Esophagus squamous epithelium (tissue), 5 donors: ENCODE data around the gene RAB9A. TPM values are rescaled to one million over a fixed set of nuclear protein-coding genes. Genes with fewer than 3 reads are reported as not detected.
"Not testable (repeated sequence)": the region's sequence is repeated elsewhere in the genome, so short reads cannot be mapped to it uniquely, and the experiment has no call there.

ENCODE experiments used
- DNase-seq: peaks from one replicate; lab custom pipeline; 2025; lab: John Stamatoyannopoulos, UW
- H3K27ac ChIP-seq, 4 donors: fragments of 200-600 bp; sonication (generic); one replicate each; pipeline ENCODE4 v1.5.1; 2016 to 2019; ENCODE audit warnings: mild to moderate bottlenecking in 1 of 4
- H3K27me3 ChIP-seq, 4 donors: fragments of 200-600 bp; sonication (generic); 1 replicate in 3 of 4; 2 replicates in 1 of 4; pipeline versions ENCODE4 v1.5.1 to v1.6.0; 2017 to 2021; ENCODE audit warnings: antibody characterized with exemption in 1 of 4
- H3K36me3 ChIP-seq, 3 donors: fragments of 200-600 bp; sonication (generic); one replicate each; pipeline ENCODE4 v1.5.1; 2016 to 2019
- H3K4me1 ChIP-seq, 3 donors: fragments of 200-600 bp; sonication (generic); one replicate each; pipeline ENCODE4 v1.5.1; 2017 to 2019
- H3K4me3 ChIP-seq, 4 donors: fragments of 200-600 bp; sonication (generic); 1 replicate in 3 of 4; 2 replicates in 1 of 4; pipeline ENCODE4 v1.5.1; 2016 to 2019; ENCODE audit warnings: mild to moderate bottlenecking in 2 of 4, moderate library complexity in 1 of 4
- H3K9me3 ChIP-seq, 3 donors: fragments of 200-600 bp; sonication (generic); one replicate each; pipeline ENCODE4 v1.5.1; 2016 to 2019
- CTCF ChIP-seq, 6 experiments: fragments of 450-650 bp in 4 of 6; fragments of 200-600 bp in 2 of 6; sonication (generic) in 2 of 6; IDR thresholded peaks; one replicate each; pipeline ENCODE4 v1.5.1; 2016 to 2019; ENCODE audit warnings: antibody characterized with exemption in 6 of 6, mild to moderate bottlenecking in 4 of 6, moderate library complexity in 4 of 6
- POLR2A ChIP-seq, 4 donors: fragments of 450-650 bp; IDR thresholded peaks; one replicate each; pipeline ENCODE4 v1.6.1; 2017; ENCODE audit warnings: antibody characterized with exemption in 4 of 4, mild to moderate bottlenecking in 4 of 4, moderate library complexity in 3 of 4
- WGBS, 2 donors: methylation state at CpG; one replicate each; pipeline ENCODE4 v1.1.5; 2018; 5-methylcytosine and 5-hydroxymethylcytosine counted together
- intact Hi-C: fragments of 100-400 bp; cut with DNase I; formaldehyde crosslinking; loops from one replicate; pipeline ENCODE4 v1.15.0; 2022
- total RNA-seq, 4 donors: library from RNA; depleted of rRNA; stranded (reverse); fragments of >200 nt; gene quantifications; one replicate each; pipeline ENCODE4 v1.1.0, GENCODE V29; 2016
- donor health status: DM: yes; HTN: yes; CAD: no.

The RAB9A gene
- total RNA-seq, result 10 to 100 TPM; 24.4 to 28.6 (median 25.8) TPM

GRCh38 chrX:13688958-13689740, at the start of gene RAB9A:
RAB9A (plus strand) TSS chrX:13689128; CDS start chrX:13708747, 19,619 bp downstream.
- 1 to 3% methylated on average over 14 to 18 of the region's 68 CpGs for WGBS, 2 donors
- Histone ChIP-seq H3K27me3 (peaks cover 0 to 5% (median 0%) of the 10 kb centered on the region in 4 donors), H3K9me3 (no peaks in the 10 kb centered on the region), H3K4me1 (peaks cover 8 to 43% (median 8%) of the 10 kb centered on the region in 3 donors), H3K36me3 (no peaks in the 10 kb centered on the region), H3K27ac (peak within 1 kb of the TSS; percentile 91 to 98 (median 94)), H3K4me3 (peak within 1 kb of the TSS; percentile 70 to 79 (median 75))
- intact Hi-C loops, result no loop called here
- DNase-seq, result no peak
- TF ChIP-seq POLR2A (IDR thresholded peaks at IDR 0.05) (peak in 2 of 4 donors; percentile 78 to 94), CTCF (IDR thresholded peaks at IDR 0.05) (no peak)

GRCh38 chrX:13641684-13642083, 47.2 kb upstream of the RAB9A start:
- H3K4me3 ChIP-seq, intact Hi-C loops, H3K27me3 ChIP-seq, H3K36me3 ChIP-seq, H3K27ac ChIP-seq, DNase-seq: not testable (repeated sequence)
- 79% methylated on average over 2 of the region's 4 CpGs; no CpG with 5 or more reads in 1 of the 2 donors for WGBS, 2 donors
- Histone ChIP-seq H3K9me3 (peaks cover 0 to 12% (median 0%) of the 10 kb centered on the region in 3 donors), H3K4me1 (peaks cover 0 to 16% (median 0%) of the 10 kb centered on the region in 3 donors)

- intact Hi-C loops, result loop anchor here (5.0 kb wide), 1 partner anchor 138 kb away; no protein-coding TSS in a partner anchor
- WGBS, 2 donors, result 46 to 48% methylated on average over 8 to 9 of the region's 9 CpGs
- peaks cover 0 to 3% (median 0%) of the 10 kb centered on the region in 4 donors for H3K27me3 ChIP-seq
- no peak for TF ChIP-seq POLR2A (IDR thresholded peaks at IDR 0.05)
- TF ChIP-seq CTCF (IDR thresholded peaks at IDR 0.05), result no peak
- no peak overlapping the region for H3K27ac ChIP-seq
- H3K4me1 ChIP-seq, result peaks cover 0 to 12% (median 0%) of the 10 kb centered on the region in 3 donors
- H3K4me3 ChIP-seq, result no peak overlapping the region
- no peaks in the 10 kb centered on the region for H3K36me3 ChIP-seq
- no peaks in the 10 kb centered on the region for H3K9me3 ChIP-seq
- no peak for DNase-seq
These were observed 43.3 kb upstream of the RAB9A start for GRCh38 chrX:13645464-13646153.

GRCh38 chrX:13646154-13646549, 42.8 kb upstream of the RAB9A start:
- no peak for DNase-seq
- TF ChIP-seq POLR2A (IDR thresholded peaks at IDR 0.05) (no peak), CTCF (IDR thresholded peaks at IDR 0.05) (peak; percentile 31 to 67 (median 56))
- Histone ChIP-seq H3K36me3 (no peaks in the 10 kb centered on the region), H3K27me3 (no peaks in the 10 kb centered on the region), H3K27ac (no peak overlapping the region), H3K4me3 (no peak overlapping the region), H3K9me3 (no peaks in the 10 kb centered on the region), H3K4me1 (peaks cover 0 to 12% (median 0%) of the 10 kb centered on the region in 3 donors)
- intact Hi-C loops, result loop anchor here (5.0 kb wide), 1 partner anchor 139 kb away; no protein-coding TSS in a partner anchor
- 29 to 40% methylated on average over 3 of the region's 3 CpGs for WGBS, 2 donors

GRCh38 chrX:13647709-13648212, 41.2 kb upstream of the RAB9A start:
- H3K27me3 ChIP-seq, result no peaks in the 10 kb centered on the region
- DNase-seq, result peak; percentile 9
- TF ChIP-seq POLR2A (IDR thresholded peaks at IDR 0.05) (no peak), CTCF (IDR thresholded peaks at IDR 0.05) (no peak)
- H3K4me3 ChIP-seq, result no peak overlapping the region
- 38 to 48% methylated on average over 2 to 7 of the region's 8 CpGs for WGBS, 2 donors
- H3K4me1 ChIP-seq, result peaks cover 5 to 19% (median 8%) of the 10 kb centered on the region in 3 donors
- H3K9me3 ChIP-seq, result no peaks in the 10 kb centered on the region
- peak overlapping the region in 2 of 4 donors; percentile 35 to 64 for H3K27ac ChIP-seq
- H3K36me3 ChIP-seq, result no peaks in the 10 kb centered on the region
- intact Hi-C loops, result loop anchor here (5.0 kb wide), 1 partner anchor 140 kb away; no protein-coding TSS in a partner anchor

GRCh38 chrX:13648336-13648735, 40.6 kb upstream of the RAB9A start:
- intact Hi-C loops, result loop anchor here (5.0 kb wide), 1 partner anchor 141 kb away; no protein-coding TSS in a partner anchor
- not testable (repeated sequence) for H3K27me3 ChIP-seq
- peak overlapping the region in 1 of 4 donors; percentile 64 for H3K27ac ChIP-seq

More at GRCh38 chrX:13648336-13648735, 40.6 kb upstream of the RAB9A start:
- WGBS, 2 donors, result 60 to 90% methylated on average over 2 of the region's 2 CpGs
- not testable (repeated sequence) for DNase-seq, H3K4me3 ChIP-seq, H3K9me3 ChIP-seq, H3K36me3 ChIP-seq
- peaks cover 5 to 19% (median 8%) of the 10 kb centered on the region in 3 donors for H3K4me1 ChIP-seq
